Measurements from ENCODE around the gene GJA5. TPM values are rescaled to one million over a fixed set of nuclear protein-coding genes. Genes with fewer than 3 reads are reported as not detected.

The GJA5 gene
- total and polyA plus RNA-seq, 8 donors = 67.6 to 109 (median 83.2) TPM

DNA sequence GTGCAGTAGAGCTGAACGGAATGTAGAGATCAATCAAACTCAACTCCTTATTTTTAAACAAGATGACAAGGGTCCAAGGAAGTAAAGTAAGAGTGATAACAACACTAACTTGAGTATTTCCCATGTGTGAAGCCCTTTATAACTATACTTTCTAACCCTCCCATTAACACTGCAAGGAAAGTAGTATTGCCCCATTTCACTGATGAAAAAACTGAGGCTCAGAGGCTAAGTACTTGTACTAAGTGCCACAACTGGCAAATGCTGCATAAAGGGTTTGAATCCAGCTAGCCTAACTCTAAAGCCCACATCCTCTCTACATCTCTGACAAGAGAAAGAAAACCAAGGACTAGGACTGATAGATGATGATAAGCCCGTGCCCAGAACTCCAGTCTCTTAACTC lies 8.2 kb upstream of the GJA5 start:
- intact Hi-C loops (cut with DNase I) = no loop called here
- DNase-seq = no peak
- H3K27ac ChIP-seq = peak overlapping the region in 1 of 2 donors; percentile 8

DNA sequence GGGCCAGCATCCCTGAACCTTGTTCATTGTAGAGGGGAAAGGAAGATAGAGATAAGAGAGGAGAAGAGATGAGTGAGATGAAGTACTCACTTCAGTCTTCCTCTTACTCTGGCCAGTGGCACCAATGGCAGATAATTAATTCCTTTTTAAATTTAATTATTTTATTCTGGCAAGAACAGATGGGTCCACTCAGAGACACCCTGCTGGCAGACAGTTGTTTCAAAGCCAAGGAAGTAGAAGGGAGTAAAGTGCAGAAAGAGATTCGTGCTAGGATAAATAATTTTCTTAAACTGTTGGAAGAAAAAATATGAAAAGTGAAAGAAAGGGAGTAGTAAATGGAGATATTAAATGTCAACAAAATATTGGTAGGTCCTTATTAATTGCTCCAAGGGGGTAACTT lies 7.7 kb upstream of the GJA5 start:
- DNase-seq (no peak), ATAC-seq (no peak)

More for the DNA sequence above, 8.2 kb upstream of the GJA5 start:
- Histone ChIP-seq H3K9me3 (no peaks in the 10 kb centered on the region), H3K36me3 (no peaks in the 10 kb centered on the region), H3K27me3 (no peaks in the 10 kb centered on the region), H3K4me3 (no peak overlapping the region), H3K4me1 (peaks cover 4 to 17% of the 10 kb centered on the region in 2 donors)
- TF ChIP-seq, protein P1, sequence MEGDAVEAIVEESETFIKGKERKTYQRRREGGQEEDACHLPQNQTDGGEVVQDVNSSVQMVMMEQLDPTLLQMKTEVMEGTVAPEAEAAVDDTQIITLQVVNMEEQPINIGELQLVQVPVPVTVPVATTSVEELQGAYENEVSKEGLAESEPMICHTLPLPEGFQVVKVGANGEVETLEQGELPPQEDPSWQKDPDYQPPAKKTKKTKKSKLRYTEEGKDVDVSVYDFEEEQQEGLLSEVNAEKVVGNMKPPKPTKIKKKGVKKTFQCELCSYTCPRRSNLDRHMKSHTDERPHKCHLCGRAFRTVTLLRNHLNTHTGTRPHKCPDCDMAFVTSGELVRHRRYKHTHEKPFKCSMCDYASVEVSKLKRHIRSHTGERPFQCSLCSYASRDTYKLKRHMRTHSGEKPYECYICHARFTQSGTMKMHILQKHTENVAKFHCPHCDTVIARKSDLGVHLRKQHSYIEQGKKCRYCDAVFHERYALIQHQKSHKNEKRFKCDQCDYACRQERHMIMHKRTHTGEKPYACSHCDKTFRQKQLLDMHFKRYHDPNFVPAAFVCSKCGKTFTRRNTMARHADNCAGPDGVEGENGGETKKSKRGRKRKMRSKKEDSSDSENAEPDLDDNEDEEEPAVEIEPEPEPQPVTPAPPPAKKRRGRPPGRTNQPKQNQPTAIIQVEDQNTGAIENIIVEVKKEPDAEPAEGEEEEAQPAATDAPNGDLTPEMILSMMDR (IDR thresholded peaks at IDR 0.05) = no peak
- no peak for ATAC-seq

DNA sequence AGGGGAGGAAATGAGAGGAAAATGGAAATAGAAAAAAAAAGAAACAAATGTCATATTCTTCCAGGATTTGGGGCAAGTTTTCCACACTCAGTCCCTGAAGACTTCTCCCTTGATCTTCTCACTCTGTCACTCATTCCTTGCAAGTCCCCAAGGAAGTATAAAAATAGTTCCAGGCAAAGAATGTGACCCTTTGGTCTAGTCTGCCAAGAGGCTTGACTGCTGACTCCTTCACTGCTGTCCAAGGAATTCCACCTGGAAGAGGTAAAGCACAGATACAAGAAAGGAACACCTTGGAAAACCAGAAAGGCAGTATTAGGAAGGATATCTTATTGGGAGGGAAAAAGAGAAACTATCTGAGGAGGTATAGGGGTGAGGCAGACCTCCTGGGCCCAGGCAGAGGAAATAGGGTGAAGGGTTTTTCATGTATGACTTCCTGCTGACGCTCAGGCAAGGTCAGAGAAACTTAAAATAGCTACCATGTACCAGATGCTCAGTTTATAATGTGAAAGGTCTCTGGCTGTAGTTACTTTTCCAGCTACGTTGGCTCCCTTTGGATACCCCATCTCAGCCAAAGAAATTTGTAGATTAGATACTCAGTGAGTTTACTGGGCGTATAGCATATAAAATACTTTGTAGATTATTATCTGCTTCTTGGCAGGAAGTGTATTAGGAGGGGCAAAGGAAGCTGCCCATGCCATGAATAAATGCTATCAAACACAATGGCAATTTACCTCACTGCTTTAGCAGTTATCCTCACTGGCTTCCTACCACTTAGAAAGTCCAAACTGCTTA lies 2.0 kb upstream of the GJA5 start:
- Histone ChIP-seq H3K36me3 (no peaks in the 10 kb centered on the region), H3K4me1 (peaks cover 22 to 28% of the 10 kb centered on the region in 2 donors), H3K4me3 (no peak overlapping the region), H3K27ac (peak overlapping the region; percentile 43 to 51), H3K27me3 (no peaks in the 10 kb centered on the region), H3K9me3 (no peaks in the 10 kb centered on the region)
- ATAC-seq (no peak), DNase-seq (no peak)
- TF ChIP-seq, protein P1 (IDR thresholded peaks at IDR 0.05) = no peak
- intact Hi-C loops (cut with DNase I) = no loop called here

More for the DNA sequence above, 7.7 kb upstream of the GJA5 start:
- Histone ChIP-seq H3K27me3 (no peaks in the 10 kb centered on the region), H3K4me1 (peaks cover 4 to 21% of the 10 kb centered on the region in 2 donors), H3K4me3 (no peak overlapping the region), H3K27ac (no peak overlapping the region), H3K9me3 (no peaks in the 10 kb centered on the region), H3K36me3 (no peaks in the 10 kb centered on the region)
- intact Hi-C loops (cut with DNase I) = no loop called here
- TF ChIP-seq, protein P1 (IDR thresholded peaks at IDR 0.05) = no peak

DNA sequence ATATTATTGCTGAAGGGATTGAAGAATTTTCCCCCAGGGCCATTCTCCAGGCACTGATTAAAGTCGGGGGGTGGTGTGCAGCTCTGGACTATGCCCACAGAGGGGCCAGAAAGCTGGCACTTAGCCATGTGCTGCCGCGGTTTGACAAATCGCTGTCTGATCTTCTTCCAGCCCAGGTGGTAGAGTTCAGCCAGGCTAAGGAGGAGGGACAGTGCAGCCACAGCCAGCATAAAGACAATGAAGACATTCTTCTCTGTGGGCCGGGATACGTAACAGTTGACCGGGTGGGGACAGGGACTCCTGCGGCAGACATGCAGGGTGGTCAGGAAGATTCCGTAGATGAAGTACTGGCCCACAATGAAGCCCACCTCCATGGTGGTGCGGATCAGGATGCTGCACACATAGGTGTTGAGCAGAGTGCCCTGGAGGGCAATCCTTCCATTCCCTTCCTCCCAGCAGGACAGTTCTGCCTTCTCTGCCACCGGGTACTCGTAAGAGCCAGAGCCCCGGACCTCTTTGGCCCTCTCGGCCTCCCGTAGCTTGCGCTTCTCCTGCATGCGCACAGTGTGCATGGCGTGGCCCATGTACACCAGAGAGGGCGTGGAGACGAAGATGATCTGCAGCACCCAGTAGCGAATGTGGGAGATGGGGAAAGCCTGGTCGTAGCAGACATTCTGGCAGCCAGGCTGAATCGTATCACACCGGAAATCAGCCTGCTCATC lies 1.9 kb downstream of the GJA5 start:
- TF ChIP-seq, protein P1 (IDR thresholded peaks at IDR 0.05) = no peak
- Histone ChIP-seq H3K9me3 (no peaks in the 10 kb centered on the region), H3K4me1 (peaks cover 19 to 38% of the 10 kb centered on the region in 2 donors), H3K36me3 (no peaks in the 10 kb centered on the region), H3K4me3 (no peak overlapping the region), H3K27ac (no peak overlapping the region), H3K27me3 (no peaks in the 10 kb centered on the region)
- DNase-seq = no peak
- no peak for ATAC-seq
- intact Hi-C loops (cut with DNase I) = no loop called here

Data from left lung (tissue), 10 donors.